Endodermal cell (in vitro differentiated cells): ENCODE results near the gene TMEM62. TPM values are rescaled to one million over a fixed set of nuclear protein-coding genes. Genes with fewer than 3 reads are reported as not detected.
A peak's percentile ranks its signal among the peaks of the same experiment; 100 is the strongest.
"Not testable (repeated sequence)": the region's sequence is repeated elsewhere in the genome, so short reads cannot be mapped to it uniquely, and the experiment has no call there.

ENCODE experiments used
- DNase-seq: peaks from one replicate; pipeline ENCODE4 v3.0.0-alpha.2; 2017
- H3K27ac ChIP-seq: 2 replicates; pipeline ENCODE4 v1.5.1; 2013; ENCODE audit warnings: mild to moderate bottlenecking, low read depth, low read length, moderate library complexity
- H3K27me3 ChIP-seq: 2 replicates; pipeline ENCODE4 v1.6.1; 2013; ENCODE audit warnings: mild to moderate bottlenecking, low read length, moderate library complexity; ENCODE audit not compliant: insufficient read depth, control insufficient read depth, poor library complexity, severe bottlenecking
- H3K36me3 ChIP-seq: 2 replicates; pipeline ENCODE4 v1.7.0; 2013; ENCODE audit warnings: mild to moderate bottlenecking, low read length, moderate library complexity; ENCODE audit not compliant: control insufficient read depth, insufficient read depth
- H3K4me1 ChIP-seq: one replicate; pipeline ENCODE4 v1.7.0; 2013; ENCODE audit warnings: low read length; ENCODE audit not compliant: control insufficient read depth, insufficient read depth
- H3K4me3 ChIP-seq: 2 replicates; pipeline ENCODE4 v1.5.1; 2013; ENCODE audit warnings: mild to moderate bottlenecking, low read length, moderate library complexity
- H3K9ac ChIP-seq: 2 replicates; pipeline ENCODE4 v1.6.1; 2013; ENCODE audit warnings: mild to moderate bottlenecking, low read length, moderate library complexity; ENCODE audit not compliant: poor library complexity, severe bottlenecking; ENCODE audit errors: extremely low read depth
- H3K9me3 ChIP-seq: 2 replicates; pipeline ENCODE4 v1.6.1; 2013; ENCODE audit warnings: mild to moderate bottlenecking, low read length, moderate library complexity; ENCODE audit not compliant: control insufficient read depth
- H3K27ac Mint-ChIP-seq: 2 replicates; pipeline ENCODE4 v1.8.0; 2020; ENCODE audit warnings: mixed read lengths
- H3K27me3 Mint-ChIP-seq: 2 replicates; pipeline ENCODE4 v1.8.0; 2021; ENCODE audit warnings: mild to moderate bottlenecking, mixed read lengths; ENCODE audit not compliant: insufficient read depth
- H3K36me3 Mint-ChIP-seq: 2 replicates; pipeline ENCODE4 v1.8.0; 2020; ENCODE audit warnings: low read depth, mixed read lengths
- H3K4me1 Mint-ChIP-seq: 2 replicates; pipeline ENCODE4 v1.8.0; 2020; ENCODE audit warnings: mixed read lengths
- H3K4me3 Mint-ChIP-seq: 2 replicates; pipeline ENCODE4 v1.8.0; 2020; ENCODE audit warnings: mild to moderate bottlenecking, moderate library complexity, mixed read lengths
- H3K9me3 Mint-ChIP-seq: 2 replicates; pipeline ENCODE4 v1.8.0; 2020; ENCODE audit warnings: mild to moderate bottlenecking, mixed read lengths
- CTCF ChIP-seq: fragments of 200-600 bp; sonication (generic); conservative IDR thresholded peaks from 2 replicates; pipeline ENCODE4 v1.5.0; 2021; ENCODE audit warnings: antibody characterized with exemption, mild to moderate bottlenecking
- WGBS, 2 experiments: methylation state at CpG; one replicate each; pipeline versions ENCODE4 v1.1.5 to v1.1.7; 2013; ENCODE audit warnings: missing lambda C conversion rate in 2 of 2, mixed read lengths in 1 of 2; ENCODE audit not compliant: insufficient coverage in 1 of 2, insufficient read length in 1 of 2; 5-methylcytosine and 5-hydroxymethylcytosine counted together
- total RNA-seq, 2 donors: library from RNA; stranded (reverse); fragmentation: NEBNext Ultra II Directional in 1 of 2; extraction: Animal tissue kit (Norgen Biotek cat#: 25700) in 1 of 2; gene quantifications; 2 replicates in 1 of 2; 3 replicates in 1 of 2; pipeline ENCODE4 v1.2.1, GENCODE V29; 2021

Gene TMEM62
- total RNA-seq, 2 donors from 2014 or later = 8.1 to 10.2 TPM

- no peak overlapping the region for H3K9ac ChIP-seq
- no peak overlapping the region for H3K4me3 ChIP-seq
- H3K9me3 Mint-ChIP-seq = peaks cover 25% of the 10 kb centered on the region
- no peak for TF ChIP-seq CTCF
- no peak overlapping the region for H3K27ac Mint-ChIP-seq
- peaks cover 24% of the 10 kb centered on the region for H3K36me3 ChIP-seq
- no peak overlapping the region for H3K27ac ChIP-seq
- H3K9me3 ChIP-seq = peaks cover 11% of the 10 kb centered on the region
- 100% methylated on average over 1 of the region's 2 CpGs; no CpG with 5 or more reads in 1 of the 2 experiments for WGBS, 2 experiments
- peaks cover 58% of the 10 kb centered on the region for H3K36me3 Mint-ChIP-seq
- no peaks in the 10 kb centered on the region for H3K27me3 Mint-ChIP-seq
- DNase-seq = no peak
- no peak overlapping the region for H3K4me3 Mint-ChIP-seq
- H3K4me1 Mint-ChIP-seq = no peaks in the 10 kb centered on the region
- no peaks in the 10 kb centered on the region for H3K4me1 ChIP-seq
- no peaks in the 10 kb centered on the region for H3K27me3 ChIP-seq
Observed at GRCh38 chr15:43165801-43166325, 32.5 kb downstream of the TMEM62 start.

GRCh38 chr15:43167261-43167660, 33.9 kb downstream of the TMEM62 start:
- WGBS, 2 experiments = 94 to 100% methylated on average over 3 to 24 of the region's 28 CpGs
- H3K4me3 Mint-ChIP-seq = not testable (repeated sequence)
- H3K9me3 Mint-ChIP-seq = peaks cover 27% of the 10 kb centered on the region

GRCh38 chr15:43168192-43169107, 35.1 kb downstream of the TMEM62 start:
- no peak overlapping the region for H3K27ac ChIP-seq
- DNase-seq = peak; percentile 36
- no peak for TF ChIP-seq CTCF

More at GRCh38 chr15:43167261-43167660, 33.9 kb downstream of the TMEM62 start:
- not testable (repeated sequence) for H3K27ac Mint-ChIP-seq, H3K9ac ChIP-seq, H3K4me1 Mint-ChIP-seq, H3K4me1 ChIP-seq, DNase-seq, H3K4me3 ChIP-seq, H3K27ac ChIP-seq, H3K27me3 ChIP-seq, H3K27me3 Mint-ChIP-seq
- Histone ChIP-seq H3K9me3 (peaks cover 19% of the 10 kb centered on the region), H3K36me3 (peaks cover 23% of the 10 kb centered on the region)
- H3K36me3 Mint-ChIP-seq = peaks cover 59% of the 10 kb centered on the region

More at GRCh38 chr15:43168192-43169107, 35.1 kb downstream of the TMEM62 start:
- Mint-ChIP-seq H3K27me3 (no peaks in the 10 kb centered on the region), H3K4me1 (no peaks in the 10 kb centered on the region), H3K4me3 (no peak overlapping the region), H3K9me3 (peaks cover 33% of the 10 kb centered on the region), H3K27ac (no peak overlapping the region), H3K36me3 (peaks cover 64% of the 10 kb centered on the region)
- Histone ChIP-seq H3K27me3 (no peaks in the 10 kb centered on the region), H3K9me3 (peaks cover 28% of the 10 kb centered on the region), H3K36me3 (peaks cover 32% of the 10 kb centered on the region), H3K4me1 (no peaks in the 10 kb centered on the region), H3K9ac (no peak overlapping the region), H3K4me3 (no peak overlapping the region)
- WGBS, 2 experiments = 91% methylated on average over 2 of the region's 2 CpGs; no CpG with 5 or more reads in 1 of the 2 experiments
